Epithelial cell of esophagus (primary cell): ENCODE measurements around the gene CORO2B.

ENCODE experiments used
- DNase-seq: peaks from one replicate; pipeline ENCODE4 v3.0.0; 2010; ENCODE audit warnings: low read depth
- H3K4me3 ChIP-seq: 2 replicates; pipeline ENCODE4 v1.5.1; 2011; ENCODE audit warnings: mild to moderate bottlenecking, low read length, control low read depth
- TF ChIP-seq, protein P1 (sequence below): IDR thresholded peaks from 2 replicates; pipeline ENCODE4 v1.5.1; 2011; ENCODE audit warnings: low read depth, mild to moderate bottlenecking, low read length, control low read depth, inconsistent platforms; ENCODE audit not compliant: insufficient read depth; ENCODE audit errors: missing control alignments

CORO2B gene

DNA sequence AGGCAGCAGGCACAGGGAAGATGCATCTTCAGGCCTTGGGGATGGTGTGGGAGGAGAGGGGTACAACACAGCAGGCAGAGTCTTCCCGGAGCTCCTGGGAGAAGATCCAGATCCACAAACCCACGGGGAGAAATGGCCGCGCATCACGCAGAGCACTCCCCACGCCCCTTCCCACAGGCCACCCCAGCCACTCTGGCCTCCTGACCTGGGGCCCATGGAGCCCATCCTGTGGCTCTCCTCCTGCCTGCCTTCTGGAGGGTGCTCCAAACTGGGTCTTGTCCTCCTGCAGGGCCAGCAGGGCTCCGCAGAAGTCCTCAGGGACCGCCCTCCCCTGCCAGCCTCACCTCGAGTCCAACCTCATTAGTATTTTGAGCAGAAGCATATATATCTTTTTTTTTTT is 17.9 kb downstream of the CORO2B start:
- DNase-seq: no peak

DNA sequence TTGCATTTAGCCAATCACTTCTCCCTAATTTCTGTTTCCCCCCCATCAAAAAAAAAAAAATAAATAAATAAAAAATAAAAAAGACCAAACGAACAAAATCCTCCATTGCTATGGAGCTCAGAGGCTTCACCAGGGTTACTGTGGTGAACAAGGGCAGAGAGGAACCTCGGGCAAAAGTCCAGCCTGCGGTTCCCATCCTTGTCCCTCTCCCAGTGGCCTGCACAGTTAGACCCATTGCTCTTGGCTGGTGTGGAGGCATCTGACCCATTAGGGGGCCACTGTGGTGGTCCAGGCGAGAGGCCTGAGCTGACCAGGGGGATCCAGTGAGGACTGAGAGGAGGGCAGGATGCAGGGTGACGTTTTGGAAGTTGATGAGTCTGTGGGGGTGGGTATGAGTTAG is 18.8 kb downstream of the CORO2B start:
- no peak for DNase-seq
- H3K4me3 ChIP-seq: no peak overlapping the region
- TF ChIP-seq, protein P1, sequence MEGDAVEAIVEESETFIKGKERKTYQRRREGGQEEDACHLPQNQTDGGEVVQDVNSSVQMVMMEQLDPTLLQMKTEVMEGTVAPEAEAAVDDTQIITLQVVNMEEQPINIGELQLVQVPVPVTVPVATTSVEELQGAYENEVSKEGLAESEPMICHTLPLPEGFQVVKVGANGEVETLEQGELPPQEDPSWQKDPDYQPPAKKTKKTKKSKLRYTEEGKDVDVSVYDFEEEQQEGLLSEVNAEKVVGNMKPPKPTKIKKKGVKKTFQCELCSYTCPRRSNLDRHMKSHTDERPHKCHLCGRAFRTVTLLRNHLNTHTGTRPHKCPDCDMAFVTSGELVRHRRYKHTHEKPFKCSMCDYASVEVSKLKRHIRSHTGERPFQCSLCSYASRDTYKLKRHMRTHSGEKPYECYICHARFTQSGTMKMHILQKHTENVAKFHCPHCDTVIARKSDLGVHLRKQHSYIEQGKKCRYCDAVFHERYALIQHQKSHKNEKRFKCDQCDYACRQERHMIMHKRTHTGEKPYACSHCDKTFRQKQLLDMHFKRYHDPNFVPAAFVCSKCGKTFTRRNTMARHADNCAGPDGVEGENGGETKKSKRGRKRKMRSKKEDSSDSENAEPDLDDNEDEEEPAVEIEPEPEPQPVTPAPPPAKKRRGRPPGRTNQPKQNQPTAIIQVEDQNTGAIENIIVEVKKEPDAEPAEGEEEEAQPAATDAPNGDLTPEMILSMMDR: no peak

More for the DNA sequence above, 17.9 kb downstream of the CORO2B start:
- TF ChIP-seq, protein P1: no peak
- no peak overlapping the region for H3K4me3 ChIP-seq

DNA sequence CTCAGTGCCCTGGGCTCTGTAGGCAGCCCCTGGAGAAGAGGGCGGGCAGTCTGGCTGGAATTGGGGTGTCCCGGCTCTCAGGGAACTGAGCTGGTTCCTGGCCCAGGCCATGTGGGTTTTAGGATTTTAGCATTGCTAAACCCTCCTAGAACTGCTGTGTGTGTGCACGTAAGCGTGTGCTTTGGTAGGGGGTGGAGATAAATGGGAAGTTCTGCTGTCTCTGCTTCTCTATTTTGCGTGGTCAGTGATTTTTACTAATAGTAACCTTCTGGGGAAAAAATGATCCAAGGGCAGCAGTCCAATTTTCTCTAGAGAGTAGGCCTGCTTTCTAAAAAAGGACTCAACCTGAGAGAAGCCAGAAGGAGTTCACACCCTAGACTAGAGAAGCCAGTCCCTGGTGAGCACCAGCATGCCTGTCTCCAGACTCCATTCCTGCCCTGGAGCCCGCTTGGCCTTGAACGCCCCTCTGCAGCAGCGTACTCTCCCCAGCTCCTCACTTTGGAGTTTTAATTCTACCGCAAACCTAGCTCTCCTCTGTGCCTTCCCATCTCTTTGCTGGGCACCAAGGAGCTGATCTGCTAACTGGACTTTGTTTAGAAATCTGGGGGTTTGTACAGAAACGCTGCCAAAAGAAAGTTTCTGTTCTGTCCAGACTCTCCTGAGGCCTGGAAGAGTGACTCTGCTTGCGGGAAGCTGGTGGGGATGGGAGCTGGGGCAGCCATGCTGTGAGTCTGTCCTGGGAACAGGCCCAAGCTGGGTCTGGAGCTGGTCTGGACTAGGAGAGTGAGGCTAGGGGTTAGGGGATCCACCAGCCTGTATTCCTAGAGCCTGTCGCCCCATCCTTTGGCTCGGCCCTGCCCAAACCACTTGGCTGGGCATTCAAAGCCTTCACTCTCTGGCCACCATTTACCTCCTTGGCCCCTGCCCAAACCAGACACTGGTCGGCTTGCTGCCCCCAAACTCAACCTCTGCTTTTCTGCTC is 19.7 kb downstream of the CORO2B start:
- TF ChIP-seq, protein P1: no peak
- DNase-seq: no peak
- no peak overlapping the region for H3K4me3 ChIP-seq

DNA sequence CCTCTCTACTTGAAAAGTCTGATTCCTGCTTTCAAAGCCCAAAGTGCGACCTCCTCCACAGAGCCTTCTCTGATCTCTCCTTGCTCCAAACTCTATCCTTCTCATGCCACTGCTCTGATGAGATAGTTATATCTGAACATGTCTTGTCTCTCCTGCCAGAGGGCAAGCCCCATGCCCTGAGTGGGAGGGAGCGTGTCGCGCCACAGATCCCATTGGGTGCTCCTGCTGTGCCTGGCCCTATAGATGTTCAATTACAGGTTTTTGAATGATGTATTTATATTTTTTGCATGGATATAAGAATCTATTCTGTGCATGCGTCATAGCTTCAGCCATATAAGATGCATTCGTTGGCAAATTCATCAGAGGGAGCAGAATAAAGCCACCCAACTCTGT is 20.4 kb downstream of the CORO2B start:
- TF ChIP-seq, protein P1: no peak
- H3K4me3 ChIP-seq: no peak overlapping the region
- no peak for DNase-seq

DNA sequence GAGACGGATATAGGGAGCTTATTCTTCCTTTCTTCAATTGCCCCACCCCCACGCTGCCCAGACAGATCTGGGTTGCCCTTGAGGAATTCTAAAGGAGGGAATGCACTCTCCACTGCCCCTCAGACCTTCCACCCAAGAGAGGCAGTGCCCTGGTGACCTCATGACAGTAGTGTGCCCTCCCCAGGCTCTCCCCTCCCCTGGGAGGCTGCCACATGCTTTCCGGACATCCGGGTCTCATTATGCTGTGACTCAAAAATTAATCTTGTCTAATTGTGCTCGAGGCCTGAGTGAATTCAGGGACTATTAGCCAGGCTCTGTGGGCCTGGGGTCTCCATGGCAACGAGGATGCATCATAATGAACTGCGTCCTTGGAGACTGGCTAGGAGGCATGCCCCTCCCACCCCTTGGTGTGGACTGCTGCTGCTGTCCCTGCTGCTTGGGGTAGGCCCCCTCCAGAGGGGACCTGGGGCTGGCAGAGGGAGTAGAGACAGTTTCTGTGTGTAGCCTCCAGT is 20.8 kb downstream of the CORO2B start:
- TF ChIP-seq, protein P1: no peak
- no peak overlapping the region for H3K4me3 ChIP-seq
- no peak for DNase-seq

DNA sequence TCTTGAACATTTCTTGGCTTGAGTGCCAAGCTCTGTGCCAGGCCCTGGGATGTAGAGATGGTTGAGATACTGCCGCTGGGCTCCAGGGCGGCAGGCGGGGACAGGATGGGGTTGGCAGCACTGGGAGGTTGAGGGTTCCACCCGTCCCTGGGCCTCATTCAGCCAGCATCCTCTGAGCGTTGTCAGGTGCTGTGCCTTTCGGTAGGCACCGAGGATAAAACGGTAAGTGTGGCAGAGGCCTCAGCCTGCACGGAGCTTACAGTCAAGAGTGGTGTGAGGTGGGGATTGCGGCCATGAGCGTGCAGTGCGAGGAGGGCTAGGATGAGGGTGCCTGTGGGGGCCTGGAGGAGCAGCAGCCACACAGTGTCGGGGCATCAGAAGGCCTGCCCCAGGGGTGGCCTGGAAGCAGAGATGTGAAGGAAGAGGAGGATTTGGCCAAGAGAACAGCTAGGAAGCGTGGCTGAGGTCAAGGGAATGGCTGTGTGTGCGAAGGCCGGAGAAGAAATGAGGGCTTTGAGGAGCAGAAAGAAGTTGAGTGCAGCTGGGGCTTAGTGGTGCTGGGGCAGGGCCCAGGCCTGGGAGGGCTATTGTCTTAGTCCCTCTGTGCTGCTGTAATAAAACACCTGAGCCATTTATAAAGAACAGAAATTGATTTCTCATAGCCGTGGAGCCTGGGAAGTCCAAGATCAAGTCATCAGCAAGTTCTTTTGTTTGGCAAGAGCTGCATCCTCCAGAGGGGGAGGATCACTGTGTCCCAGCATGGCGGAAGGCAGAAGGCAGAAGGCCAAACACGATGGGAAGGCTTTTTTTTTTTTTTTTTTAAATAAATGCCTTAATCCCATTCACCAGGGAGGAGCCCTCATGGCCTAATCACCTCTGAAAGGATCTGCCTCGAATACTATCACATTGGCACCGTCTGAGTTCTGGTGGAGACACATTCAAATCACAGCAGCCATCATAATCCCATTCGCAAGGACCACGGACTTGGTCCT is 22.7 kb downstream of the CORO2B start:
- TF ChIP-seq, protein P1: no peak

More for the DNA sequence above, 22.7 kb downstream of the CORO2B start:
- no peak for DNase-seq
- no peak overlapping the region for H3K4me3 ChIP-seq
